Measurements from ENCODE around the gene NPC2. TPM values are rescaled to one million over a fixed set of nuclear protein-coding genes. Genes with fewer than 3 reads are reported as not detected.

NPC2 gene
- total and polyA plus RNA-seq, 7 donors, result 176 to 273 (median 228) TPM

- Histone ChIP-seq H3K4me1 (no peaks in the 10 kb centered on the region), H3K9me3 (no peaks in the 10 kb centered on the region), H3K27ac (no peak overlapping the region), H3K36me3 (no peaks in the 10 kb centered on the region), H3K4me3 (no peak overlapping the region), H3K27me3 (no peaks in the 10 kb centered on the region)
- WGBS, 2 donors, result 27 to 57% methylated on average over 5 of the region's 5 CpGs
- TF ChIP-seq CTCF (IDR thresholded peaks at IDR 0.05), result no peak
- TF ChIP-seq POLR2A (IDR thresholded peaks at IDR 0.05), result no peak
- no peak for TF ChIP-seq EP300 (IDR thresholded peaks at IDR 0.05)
- no peak for TF ChIP-seq POLR2AphosphoS5 (IDR thresholded peaks at IDR 0.05)
- intact Hi-C loops (cut with DNase I), result no loop called here
- DNase-seq, result no peak
These were observed 38.4 kb upstream of the NPC2 start for GRCh38 chr14:74531467-74531866.

- 83 to 85% methylated on average over 3 of the region's 3 CpGs for WGBS, 2 donors
- Histone ChIP-seq H3K27ac (no peak overlapping the region), H3K9me3 (no peaks in the 10 kb centered on the region), H3K27me3 (no peaks in the 10 kb centered on the region), H3K36me3 (no peaks in the 10 kb centered on the region), H3K4me1 (no peaks in the 10 kb centered on the region), H3K4me3 (no peak overlapping the region)
- DNase-seq, result no peak
- intact Hi-C loops (cut with DNase I), result no loop called here
- TF ChIP-seq POLR2A (IDR thresholded peaks at IDR 0.05) (no peak), CTCF (IDR thresholded peaks at IDR 0.05) (no peak), POLR2AphosphoS5 (IDR thresholded peaks at IDR 0.05) (no peak), EP300 (IDR thresholded peaks at IDR 0.05) (no peak)
These were observed 37.9 kb upstream of the NPC2 start for GRCh38 chr14:74531006-74531405.

- TF ChIP-seq EP300 (IDR thresholded peaks at IDR 0.05) (no peak), POLR2AphosphoS5 (IDR thresholded peaks at IDR 0.05) (no peak), POLR2A (IDR thresholded peaks at IDR 0.05) (no peak), CTCF (IDR thresholded peaks at IDR 0.05) (no peak)
- H3K4me1 ChIP-seq, result no peaks in the 10 kb centered on the region
- no peak overlapping the region for H3K27ac ChIP-seq
- intact Hi-C loops (cut with DNase I), result no loop called here
- no peaks in the 10 kb centered on the region for H3K36me3 ChIP-seq
- no peaks in the 10 kb centered on the region for H3K9me3 ChIP-seq
- H3K27me3 ChIP-seq, result no peaks in the 10 kb centered on the region
- no peak for DNase-seq
- no peak overlapping the region for H3K4me3 ChIP-seq
- WGBS, 2 donors, result 85 to 93% methylated on average over 10 of the region's 10 CpGs
These were observed 35.8 kb upstream of the NPC2 start for GRCh38 chr14:74528886-74529285.

- Histone ChIP-seq H3K27ac (no peak overlapping the region), H3K4me1 (no peaks in the 10 kb centered on the region)
- 91 to 94% methylated on average over 14 of the region's 14 CpGs for WGBS, 2 donors
These were observed 35.3 kb upstream of the NPC2 start for GRCh38 chr14:74528406-74528805.

More at GRCh38 chr14:74528406-74528805, 35.3 kb upstream of the NPC2 start:
- no peak for DNase-seq
- H3K36me3 ChIP-seq, result no peaks in the 10 kb centered on the region
- H3K27me3 ChIP-seq, result no peaks in the 10 kb centered on the region
- H3K4me3 ChIP-seq, result no peak overlapping the region
- intact Hi-C loops (cut with DNase I), result no loop called here
- TF ChIP-seq CTCF (IDR thresholded peaks at IDR 0.05), result no peak
- no peak for TF ChIP-seq EP300 (IDR thresholded peaks at IDR 0.05)
- no peak for TF ChIP-seq POLR2A (IDR thresholded peaks at IDR 0.05)
- no peak for TF ChIP-seq POLR2AphosphoS5 (IDR thresholded peaks at IDR 0.05)
- H3K9me3 ChIP-seq, result no peaks in the 10 kb centered on the region

All from sigmoid colon (tissue), 7 donors.